Cardiac muscle cell (in vitro differentiated cells and primary cell): ENCODE measurements around the gene OGDH. TPM values are rescaled to one million over a fixed set of nuclear protein-coding genes. Genes with fewer than 3 reads are reported as not detected.

ENCODE experiments used
- DNase-seq, 2 donors: peaks; one replicate each; pipeline versions ENCODE4 v3.0.0 to v3.0.0-alpha.2; 2010 to 2017; ENCODE audit warnings: low read depth in 1 of 2, low spot score in 1 of 2
- H3K27ac ChIP-seq: fragments of 200-600 bp; sonication (generic); 2 replicates; pipeline ENCODE4 v1.5.1; 2016
- H3K27me3 ChIP-seq: fragments of 200-600 bp; sonication (generic); 2 replicates; pipeline ENCODE4 v1.6.0; 2016; ENCODE audit warnings: control low read depth
- H3K36me3 ChIP-seq: fragments of 200-600 bp; sonication (generic); 2 replicates; pipeline ENCODE4 v1.5.1; 2016; ENCODE audit warnings: control low read depth
- H3K4me1 ChIP-seq: fragments of 200-600 bp; sonication (generic); 2 replicates; pipeline ENCODE4 v1.8.1; 2017; ENCODE audit warnings: low read depth, mild to moderate bottlenecking, mixed run types
- H3K4me3 ChIP-seq: fragments of 200-600 bp; sonication (generic); 2 replicates; pipeline ENCODE4 v1.5.1; 2016; ENCODE audit warnings: mild to moderate bottlenecking
- H3K9me3 ChIP-seq: fragments of 200-600 bp; sonication (generic); 2 replicates; pipeline ENCODE4 v1.5.1; 2017; ENCODE audit warnings: low read depth, mild to moderate bottlenecking, control low read depth
- CTCF ChIP-seq: IDR thresholded peaks from 2 replicates; pipeline ENCODE4 v1.5.1; 2012; ENCODE audit warnings: low read depth, mild to moderate bottlenecking, low read length
- polyA plus RNA-seq: library from polyadenylated mRNA; unstranded; fragments of >200 nt; fragmentation: Nextera tagmentation; extraction: Ambion mirVana; gene quantifications from 2 replicates; pipeline ENCODE4 v1.2.1, GENCODE V29; 2016
- total RNA-seq: library from RNA; depleted of rRNA; stranded (reverse); fragments of >200 nt; gene quantifications from 2 replicates; pipeline ENCODE4 v1.2.3, GENCODE V29; 2016

OGDH gene
- total and polyA plus RNA-seq, 2 experiments from 2014 or later = 71.9 to 111 TPM

- Histone ChIP-seq H3K9me3 (no peaks in the 10 kb centered on the region), H3K4me1 (peaks cover 39% of the 10 kb centered on the region), H3K36me3 (no peaks in the 10 kb centered on the region), H3K4me3 (no peak overlapping the region), H3K27ac (peak overlapping the region; percentile 39), H3K27me3 (no peaks in the 10 kb centered on the region)
- no peak for TF ChIP-seq CTCF
- peak; percentile 17 to 20 for DNase-seq
These were observed 28.6 kb downstream of the OGDH start for GRCh38 chr7:44634839-44635591.

GRCh38 chr7:44636041-44636584 lies 29.7 kb downstream of the OGDH start:
- H3K4me1 ChIP-seq = peaks cover 42% of the 10 kb centered on the region
- peak overlapping the region; percentile 41 for H3K27ac ChIP-seq
- no peak for DNase-seq
- H3K27me3 ChIP-seq = no peaks in the 10 kb centered on the region
- TF ChIP-seq CTCF = no peak
- no peak overlapping the region for H3K4me3 ChIP-seq
- H3K36me3 ChIP-seq = no peaks in the 10 kb centered on the region
- H3K9me3 ChIP-seq = no peaks in the 10 kb centered on the region

GRCh38 chr7:44636926-44637325 lies 30.5 kb downstream of the OGDH start:
- Histone ChIP-seq H3K27me3 (no peaks in the 10 kb centered on the region), H3K4me1 (peaks cover 35% of the 10 kb centered on the region), H3K9me3 (no peaks in the 10 kb centered on the region), H3K4me3 (no peak overlapping the region), H3K27ac (no peak overlapping the region), H3K36me3 (no peaks in the 10 kb centered on the region)
- no peak for TF ChIP-seq CTCF
- no peak for DNase-seq

- peaks cover 35% of the 10 kb centered on the region for H3K4me1 ChIP-seq
- no peaks in the 10 kb centered on the region for H3K36me3 ChIP-seq
- H3K9me3 ChIP-seq = no peaks in the 10 kb centered on the region
- H3K27me3 ChIP-seq = no peaks in the 10 kb centered on the region
- no peak overlapping the region for H3K4me3 ChIP-seq
- DNase-seq = peak in 1 of 2 donors; percentile 77
- no peak for TF ChIP-seq CTCF
- H3K27ac ChIP-seq = peak overlapping the region; percentile 86
These were observed 31.6 kb downstream of the OGDH start for GRCh38 chr7:44637788-44638594.

GRCh38 chr7:44638611-44639557 lies 32.5 kb downstream of the OGDH start:
- Histone ChIP-seq H3K27ac (peak overlapping the region; percentile 86), H3K27me3 (no peaks in the 10 kb centered on the region), H3K4me3 (no peak overlapping the region), H3K36me3 (no peaks in the 10 kb centered on the region), H3K4me1 (peaks cover 35% of the 10 kb centered on the region), H3K9me3 (no peaks in the 10 kb centered on the region)
- peak in 1 of 2 donors; percentile 72 for DNase-seq
- no peak for TF ChIP-seq CTCF
